ENCODE measurements around the gene ZNF487.

- TF ChIP-seq EZH2 (IDR thresholded peaks at IDR 0.05; ENCODE audit: borderline replicate concordance, control insufficient read depth, low read depth, low read length) = no peak
- no peak for TF ChIP-seq CTCF (IDR thresholded peaks at IDR 0.05 in 2 of 3, conservative IDR thresholded peaks at IDR 0.05 in 1 of 3; ENCODE audit: control insufficient read depth in 2 of 3, extremely low read depth in 1 of 3, insufficient read depth in 1 of 3, low read depth in 3 of 3, low read length in 3 of 3)
- no peak for TF ChIP-seq SIX5 (IDR thresholded peaks at IDR 0.05; ENCODE audit: low read depth, low read length, severe bottlenecking)
- no peak for TF ChIP-seq IKZF2 (IDR thresholded peaks at IDR 0.05)
- no peak for TF ChIP-seq GABPA (IDR thresholded peaks at IDR 0.05; ENCODE audit: low read depth)
- no peak for TF ChIP-seq CBX5 (IDR thresholded peaks at IDR 0.05; ENCODE audit: low read depth)
- TF ChIP-seq, protein P1, sequence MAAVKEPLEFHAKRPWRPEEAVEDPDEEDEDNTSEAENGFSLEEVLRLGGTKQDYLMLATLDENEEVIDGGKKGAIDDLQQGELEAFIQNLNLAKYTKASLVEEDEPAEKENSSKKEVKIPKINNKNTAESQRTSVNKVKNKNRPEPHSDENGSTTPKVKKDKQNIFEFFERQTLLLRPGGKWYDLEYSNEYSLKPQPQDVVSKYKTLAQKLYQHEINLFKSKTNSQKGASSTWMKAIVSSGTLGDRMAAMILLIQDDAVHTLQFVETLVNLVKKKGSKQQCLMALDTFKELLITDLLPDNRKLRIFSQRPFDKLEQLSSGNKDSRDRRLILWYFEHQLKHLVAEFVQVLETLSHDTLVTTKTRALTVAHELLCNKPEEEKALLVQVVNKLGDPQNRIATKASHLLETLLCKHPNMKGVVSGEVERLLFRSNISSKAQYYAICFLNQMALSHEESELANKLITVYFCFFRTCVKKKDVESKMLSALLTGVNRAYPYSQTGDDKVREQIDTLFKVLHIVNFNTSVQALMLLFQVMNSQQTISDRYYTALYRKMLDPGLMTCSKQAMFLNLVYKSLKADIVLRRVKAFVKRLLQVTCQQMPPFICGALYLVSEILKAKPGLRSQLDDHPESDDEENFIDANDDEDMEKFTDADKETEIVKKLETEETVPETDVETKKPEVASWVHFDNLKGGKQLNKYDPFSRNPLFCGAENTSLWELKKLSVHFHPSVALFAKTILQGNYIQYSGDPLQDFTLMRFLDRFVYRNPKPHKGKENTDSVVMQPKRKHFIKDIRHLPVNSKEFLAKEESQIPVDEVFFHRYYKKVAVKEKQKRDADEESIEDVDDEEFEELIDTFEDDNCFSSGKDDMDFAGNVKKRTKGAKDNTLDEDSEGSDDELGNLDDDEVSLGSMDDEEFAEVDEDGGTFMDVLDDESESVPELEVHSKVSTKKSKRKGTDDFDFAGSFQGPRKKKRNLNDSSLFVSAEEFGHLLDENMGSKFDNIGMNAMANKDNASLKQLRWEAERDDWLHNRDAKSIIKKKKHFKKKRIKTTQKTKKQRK (IDR thresholded peaks at IDR 0.05; ENCODE audit: low read depth, low read length) = no peak
Measured at GRCh38 chr10:43392748-43393147, 44.2 kb upstream of the ZNF487 start.

All from GM12878 (cell line).